ENCODE data around the gene RGS4. TPM values are rescaled to one million over a fixed set of nuclear protein-coding genes. Genes with fewer than 3 reads are reported as not detected.
A peak's percentile ranks its signal among the peaks of the same experiment; 100 is the strongest.

The RGS4 gene
- total RNA-seq, 1 donor = 538 TPM

GRCh38 chr1:163072658-163073057, 3.5 kb downstream of the RGS4 start:
- H3K4me3 ChIP-seq (ENCODE audit: low read depth, low read length) = peak overlapping the region; percentile 70
- no peak for TF ChIP-seq CTCF (IDR thresholded peaks at IDR 0.05; ENCODE audit: insufficient read depth, low read length)
- peak; percentile 69 for DNase-seq (ENCODE audit: low read depth)

DNA sequence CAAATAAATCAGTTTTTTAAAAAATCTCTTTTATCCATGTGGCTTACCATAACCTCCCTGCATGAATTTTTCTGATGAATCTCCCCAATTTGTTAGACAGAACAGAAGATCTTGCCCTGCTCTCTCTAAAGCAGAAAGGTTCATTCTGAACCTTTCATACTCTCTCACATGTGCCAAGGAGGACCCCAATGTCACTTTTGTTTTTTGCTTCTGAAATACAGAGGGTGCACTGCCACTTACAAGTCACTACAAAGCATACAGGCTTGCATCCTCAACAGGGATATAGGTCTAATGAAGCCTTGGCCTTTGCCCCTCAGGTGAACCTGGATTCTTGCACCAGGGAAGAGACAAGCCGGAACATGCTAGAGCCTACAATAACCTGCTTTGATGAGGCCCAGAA, 4.8 kb downstream of the RGS4 start:
- no peak overlapping the region for H3K4me3 ChIP-seq (ENCODE audit: low read depth, low read length)
- no peak for DNase-seq (ENCODE audit: low read depth)
- TF ChIP-seq CTCF (IDR thresholded peaks at IDR 0.05; ENCODE audit: insufficient read depth, low read length) = no peak

- H3K4me3 ChIP-seq (ENCODE audit: low read depth, low read length) = no peak overlapping the region
- no peak for DNase-seq (ENCODE audit: low read depth)
- no peak for TF ChIP-seq CTCF (IDR thresholded peaks at IDR 0.05; ENCODE audit: insufficient read depth, low read length)
Observed at GRCh38 chr1:163074716-163075284, 5.6 kb downstream of the RGS4 start.

DNA sequence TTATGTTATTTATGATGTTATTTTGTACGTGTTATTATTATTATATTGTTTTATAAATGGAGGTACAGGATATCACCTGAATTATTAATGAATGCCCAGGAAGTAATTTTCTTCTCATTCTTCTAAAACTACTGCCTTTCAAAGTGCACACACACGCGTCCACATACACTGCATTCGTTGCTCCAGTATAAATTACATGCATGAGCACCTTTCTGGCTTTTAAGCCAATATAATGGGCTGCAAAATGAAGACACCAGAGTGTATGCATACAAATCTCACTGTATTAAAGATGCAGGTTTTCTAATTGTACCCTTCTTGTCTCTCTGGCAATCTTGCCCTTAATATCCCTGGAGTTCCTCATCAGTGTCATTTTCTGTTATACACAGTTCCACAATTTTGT, 6.9 kb downstream of the RGS4 start:
- no peak overlapping the region for H3K4me3 ChIP-seq (ENCODE audit: low read depth, low read length)
- TF ChIP-seq CTCF (IDR thresholded peaks at IDR 0.05; ENCODE audit: insufficient read depth, low read length) = no peak
- no peak for DNase-seq (ENCODE audit: low read depth)

GRCh38 chr1:163076446-163076845, 7.3 kb downstream of the RGS4 start:
- no peak for TF ChIP-seq CTCF (IDR thresholded peaks at IDR 0.05; ENCODE audit: insufficient read depth, low read length)
- H3K4me3 ChIP-seq (ENCODE audit: low read depth, low read length) = no peak overlapping the region
- peak; percentile 46 for DNase-seq (ENCODE audit: low read depth)

GRCh38 chr1:163076981-163077761, 8.0 kb downstream of the RGS4 start:
- no peak overlapping the region for H3K4me3 ChIP-seq (ENCODE audit: low read depth, low read length)
- no peak for DNase-seq (ENCODE audit: low read depth)
- TF ChIP-seq CTCF (IDR thresholded peaks at IDR 0.05; ENCODE audit: insufficient read depth, low read length) = no peak
